ENCODE data around the gene FGD2.
A peak's percentile ranks its signal among the peaks of the same experiment; 100 is the strongest.

DNA sequence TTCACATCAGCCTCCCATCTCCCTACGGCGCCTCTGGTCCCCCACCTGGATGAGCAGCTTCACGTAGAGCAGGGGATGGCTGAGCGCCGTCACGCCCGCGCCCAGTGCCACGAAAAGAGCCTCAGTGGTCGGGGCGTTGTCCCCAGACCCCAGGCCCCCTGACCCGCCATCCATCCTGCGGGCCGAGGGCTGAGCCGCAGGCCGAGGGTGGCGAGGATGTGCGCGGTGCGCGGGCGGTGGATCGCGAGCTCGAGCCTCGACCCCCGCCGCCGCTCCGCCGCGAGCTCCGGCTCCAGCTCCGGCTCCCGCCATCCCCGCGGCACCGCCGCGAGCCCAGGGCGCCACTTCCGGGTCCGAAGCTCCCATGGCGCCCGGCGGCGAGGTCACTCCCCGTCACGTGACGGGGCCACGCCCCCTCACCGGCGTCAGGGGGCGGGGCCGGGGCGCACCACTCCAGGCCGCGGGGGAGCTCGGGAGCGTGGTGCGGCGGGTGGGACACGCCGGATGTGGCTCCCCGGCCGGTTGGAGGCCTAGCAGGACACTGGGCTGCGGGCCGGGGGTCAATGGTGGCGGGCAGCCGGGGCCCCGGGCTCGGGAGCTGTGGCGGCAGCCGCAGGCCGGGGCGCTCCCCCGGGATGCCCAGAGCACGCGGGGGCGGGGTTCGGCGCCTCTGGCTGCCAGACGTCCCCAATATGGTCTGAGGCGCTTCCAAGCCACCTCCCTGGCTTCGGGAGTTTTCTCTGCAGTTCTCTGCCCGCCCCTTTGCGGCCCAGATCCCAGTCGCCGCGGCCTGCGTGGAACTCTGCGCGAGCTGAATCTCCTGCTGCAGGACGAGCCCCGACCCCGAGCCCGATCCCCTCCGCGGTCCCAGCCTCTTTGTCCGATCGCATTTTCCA is 19.4 kb upstream of the FGD2 start, which contains the start of gene MTCH1:
- TF ChIP-seq GATA1 (IDR thresholded peaks at IDR 0.05; ENCODE audit: low read depth, low read length) (no peak), POLR2A (IDR thresholded peaks at IDR 0.05; ENCODE audit: low read length) (peak; percentile 93)
